Measurements from ENCODE around the gene VPREB3.
"Not testable (repeated sequence)": the region's sequence is repeated elsewhere in the genome, so short reads cannot be mapped to it uniquely, and the experiment has no call there.

VPREB3 gene

GRCh38 chr22:23749841-23750301 lies 4.4 kb downstream of the VPREB3 start:
- TF ChIP-seq CTCF (conservative IDR thresholded peaks at IDR 0.05; ENCODE audit: low read length) = no peak
- no peak for DNase-seq (ENCODE audit: low read depth)
- peak overlapping the region; percentile 82 for H3K4me3 ChIP-seq (ENCODE audit: low read length)

- DNase-seq (ENCODE audit: low read depth) = no peak
- no peak for TF ChIP-seq CTCF (conservative IDR thresholded peaks at IDR 0.05; ENCODE audit: low read length)
- no peak overlapping the region for H3K4me3 ChIP-seq (ENCODE audit: low read length)
Observed at GRCh38 chr22:23745791-23746190, 8.4 kb downstream of the VPREB3 start.

- no peak overlapping the region for H3K4me3 ChIP-seq (ENCODE audit: low read length)
- DNase-seq (ENCODE audit: low read depth) = no peak
- TF ChIP-seq CTCF (conservative IDR thresholded peaks at IDR 0.05; ENCODE audit: low read length) = no peak
Observed at GRCh38 chr22:23744485-23744884, 9.7 kb downstream of the VPREB3 start.

- H3K4me3 ChIP-seq (ENCODE audit: low read length) = no peak overlapping the region
- TF ChIP-seq CTCF (conservative IDR thresholded peaks at IDR 0.05; ENCODE audit: low read length) = no peak
- no peak for DNase-seq (ENCODE audit: low read depth)
Observed at GRCh38 chr22:23744001-23744400, 10.2 kb downstream of the VPREB3 start.

GRCh38 chr22:23743303-23743705 lies 10.9 kb downstream of the VPREB3 start:
- no peak overlapping the region for H3K4me3 ChIP-seq (ENCODE audit: low read length)
- no peak for DNase-seq (ENCODE audit: low read depth)
- no peak for TF ChIP-seq CTCF (conservative IDR thresholded peaks at IDR 0.05; ENCODE audit: low read length)

- no peak for DNase-seq (ENCODE audit: low read depth)
- no peak overlapping the region for H3K4me3 ChIP-seq (ENCODE audit: low read length)
- TF ChIP-seq CTCF (conservative IDR thresholded peaks at IDR 0.05; ENCODE audit: low read length) = no peak
Observed at GRCh38 chr22:23742505-23743264, 11.5 kb downstream of the VPREB3 start.

- TF ChIP-seq CTCF (conservative IDR thresholded peaks at IDR 0.05; ENCODE audit: low read length) = no peak
- H3K4me3 ChIP-seq (ENCODE audit: low read length) = no peak overlapping the region
- DNase-seq (ENCODE audit: low read depth) = no peak
Observed at GRCh38 chr22:23737696-23738095, 16.5 kb downstream of the VPREB3 start.

GRCh38 chr22:23728108-23728507 lies 26.1 kb downstream of the VPREB3 start:
- not testable (repeated sequence) for DNase-seq (ENCODE audit: low read depth); H3K4me3 ChIP-seq (ENCODE audit: low read length)

Data from AG10803 (cell line).